GM19467 (cell line): ENCODE results near the gene ELF1.
"Not testable (repeated sequence)": the region's sequence is repeated elsewhere in the genome, so short reads cannot be mapped to it uniquely, and the experiment has no call there.

Source experiments
- ATAC-seq: cut with Tn5 transposase; IDR thresholded peaks from one replicate; pipeline ENCODE4 v1.9.1; 2021; ENCODE audit warnings: mild to moderate bottlenecking, moderate library complexity; ENCODE audit not compliant: unreplicated experiment

Gene ELF1

GRCh38 chr13:40983725-40984667, 35.1 kb downstream of the ELF1 start:
- no peak for ATAC-seq

- ATAC-seq, result no peak
Observed at GRCh38 chr13:40983259-40983658, 35.9 kb downstream of the ELF1 start.

GRCh38 chr13:40982772-40983171, 36.3 kb downstream of the ELF1 start:
- peak; percentile 54 for ATAC-seq

GRCh38 chr13:40981949-40982348, 37.2 kb downstream of the ELF1 start:
- no peak for ATAC-seq

GRCh38 chr13:40981361-40981760, 37.8 kb downstream of the ELF1 start:
- no peak for ATAC-seq

- ATAC-seq, result no peak
Observed at GRCh38 chr13:40980461-40980860, 38.7 kb downstream of the ELF1 start.

GRCh38 chr13:40979232-40979631, 39.9 kb downstream of the ELF1 start:
- no peak for ATAC-seq

GRCh38 chr13:40978109-40978508, 41.0 kb downstream of the ELF1 start:
- ATAC-seq, result not testable (repeated sequence)

- no peak for ATAC-seq
Observed at GRCh38 chr13:40975441-40975840, 43.7 kb downstream of the ELF1 start.

- ATAC-seq, result peak; percentile 52
Observed at GRCh38 chr13:40974460-40975407, 44.4 kb downstream of the ELF1 start.

GRCh38 chr13:40973409-40973808, 45.7 kb downstream of the ELF1 start:
- ATAC-seq, result no peak

GRCh38 chr13:40971321-40971720, 47.8 kb downstream of the ELF1 start:
- ATAC-seq, result no peak

GRCh38 chr13:40970803-40971202, 48.3 kb downstream of the ELF1 start:
- no peak for ATAC-seq

GRCh38 chr13:40969169-40969901, 49.8 kb downstream of the ELF1 start:
- ATAC-seq, result peak; percentile 58

GRCh38 chr13:40968416-40969000, 50.6 kb downstream of the ELF1 start:
- no peak for ATAC-seq

- ATAC-seq, result no peak
Observed at GRCh38 chr13:40966298-40966697, 52.8 kb downstream of the ELF1 start.

GRCh38 chr13:40963927-40964326, 55.2 kb downstream of the ELF1 start:
- ATAC-seq, result no peak

- ATAC-seq, result no peak
Observed at GRCh38 chr13:40961826-40962225, 57.3 kb downstream of the ELF1 start.

GRCh38 chr13:40961214-40961613, 57.9 kb downstream of the ELF1 start:
- no peak for ATAC-seq

- no peak for ATAC-seq
Observed at GRCh38 chr13:40960716-40961115, 58.4 kb downstream of the ELF1 start.
